Gastrocnemius medialis (tissue), 4 donors: ENCODE results near the gene CHST7. TPM values are rescaled to one million over a fixed set of nuclear protein-coding genes. Genes with fewer than 3 reads are reported as not detected.
"Not testable (repeated sequence)": the region's sequence is repeated elsewhere in the genome, so short reads cannot be mapped to it uniquely, and the experiment has no call there.

Experiments
- ATAC-seq, 2 donors: fragments of 150-250 bp; one replicate each; pipeline ENCODE4 v1.9.1; 2016
- DNase-seq, 2 donors: peaks; one replicate each; pipeline ENCODE4 v3.0.0-alpha.2; 2019
- H3K27ac ChIP-seq, 4 donors: fragments of 200-600 bp; sonication (generic); 1 replicate in 1 of 4; 2 replicates in 3 of 4; pipeline ENCODE4 v1.5.1; 2016 to 2018; ENCODE audit warnings: mild to moderate bottlenecking in 2 of 4, moderate library complexity in 1 of 4
- H3K27me3 ChIP-seq, 3 donors: fragments of 200-600 bp; sonication (generic) in 2 of 3; 1 replicate in 1 of 3; 2 replicates in 2 of 3; pipeline versions ENCODE4 v1.5.1 to v1.6.0; 2016 to 2019; ENCODE audit warnings: mild to moderate bottlenecking in 1 of 3, moderate library complexity in 1 of 3
- H3K36me3 ChIP-seq, 2 donors: fragments of 200-600 bp; sonication (generic) in 1 of 2; one replicate each; pipeline ENCODE4 v1.5.1; 2017 to 2018
- H3K4me1 ChIP-seq, 2 donors: fragments of 200-600 bp; sonication (generic) in 1 of 2; one replicate each; pipeline ENCODE4 v1.5.1; 2016 to 2017; ENCODE audit warnings: mild to moderate bottlenecking in 2 of 2
- H3K4me3 ChIP-seq, 4 donors: fragments of 200-600 bp; sonication (generic) in 3 of 4; 1 replicate in 1 of 4; 2 replicates in 3 of 4; pipeline ENCODE4 v1.5.1; 2016 to 2019; ENCODE audit warnings: mild to moderate bottlenecking in 2 of 4
- H3K9me3 ChIP-seq, 3 donors: fragments of 200-600 bp; sonication (generic) in 2 of 3; 1 replicate in 1 of 3; 2 replicates in 2 of 3; pipeline ENCODE4 v1.5.1; 2016 to 2019
- CTCF ChIP-seq, 5 experiments: fragments of 450-650 bp in 3 of 5; fragments of 200-600 bp in 2 of 5; sonication (generic) in 2 of 5; IDR thresholded peaks in 4 of 5; conservative IDR thresholded peaks in 1 of 5; 1 replicate in 4 of 5; 2 replicates in 1 of 5; pipeline ENCODE4 v1.5.1; 2016 to 2019; ENCODE audit warnings: antibody characterized with exemption in 5 of 5, mild to moderate bottlenecking in 3 of 5, moderate library complexity in 3 of 5
- POLR2A ChIP-seq, 2 donors: fragments of 450-650 bp; IDR thresholded peaks; one replicate each; pipeline ENCODE4 v1.6.1; 2017; ENCODE audit warnings: antibody characterized with exemption in 2 of 2, mild to moderate bottlenecking in 2 of 2, moderate library complexity in 2 of 2
- in situ Hi-C, 4 donors: fragments of 200-750 bp; cut with MboI; loops; one replicate each; pipeline versions ENCODE4 v1.15.0 to v1.8.0; 2017; ENCODE audit warnings: low sequenced_read_pairs in 4 of 4
- intact Hi-C: fragments of 100-400 bp; cut with DNase I; formaldehyde crosslinking; loops from one replicate; pipeline ENCODE4 v1.15.1; 2023; ENCODE audit warnings: low total_unique reads
- total RNA-seq, 4 donors: library from RNA; depleted of rRNA; stranded (reverse); fragments of >200 nt; gene quantifications; one replicate each; pipeline versions ENCODE4 v1.1.0 to v1.2.3, GENCODE V29; 2016

The CHST7 gene
- total RNA-seq, 4 donors from 2014 or later, result 15.1 to 16.9 (median 15.8) TPM

DNA sequence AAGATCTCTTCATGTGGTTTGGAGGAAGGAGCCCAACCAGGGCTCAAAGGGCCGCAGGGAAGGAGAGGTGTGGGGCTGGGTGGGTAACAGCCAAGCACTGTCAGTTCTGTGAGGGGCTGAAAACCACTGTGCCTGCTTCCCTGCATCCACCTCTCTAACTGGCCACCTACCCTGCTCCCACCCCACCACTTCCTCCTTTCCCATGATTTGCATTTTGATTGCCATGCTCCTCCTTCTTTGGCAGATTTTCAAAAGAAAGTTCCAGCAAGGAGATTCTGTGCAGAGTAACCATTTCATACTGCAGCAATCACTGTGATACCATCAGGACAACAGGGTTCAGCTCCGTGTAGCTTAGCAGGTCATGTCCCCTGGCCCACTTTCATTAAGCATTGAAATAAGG lies 30.1 kb upstream of the CHST7 start:
- intact Hi-C loops, result loop anchor here (10.0 kb wide), 1 partner anchor 591 kb away; no protein-coding TSS in a partner anchor

DNA sequence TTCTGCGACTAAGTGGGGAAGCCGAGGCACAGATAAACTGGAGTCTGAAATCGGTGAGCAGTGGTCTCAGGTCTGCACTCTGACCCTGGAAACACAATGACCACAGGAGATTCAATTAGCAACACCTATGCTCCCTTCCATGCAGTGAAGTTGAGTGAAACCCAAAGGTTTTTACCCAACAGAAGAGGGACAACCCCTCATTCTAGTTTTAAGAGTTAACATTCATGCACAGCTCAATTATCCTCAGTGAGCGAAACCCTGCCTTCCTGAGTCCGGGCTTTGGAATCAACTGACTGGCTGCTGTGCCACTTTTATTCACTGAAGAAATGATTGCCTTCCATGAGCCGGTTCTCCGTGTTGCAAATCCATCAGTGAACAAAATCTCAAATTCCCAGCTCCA lies 29.0 kb upstream of the CHST7 start:
- in situ Hi-C loops (loop anchor here in 1 of 4 donors (25.0 kb wide), 1 partner anchor 107 kb away; no protein-coding TSS in a partner anchor), intact Hi-C loops (loop anchor here (2.0 to 10.0 kb wide), 2 partner anchors 98 to 590 kb away; no protein-coding TSS in a partner anchor)
- H3K36me3 ChIP-seq, H3K9me3 ChIP-seq, H3K27me3 ChIP-seq, DNase-seq, ATAC-seq, H3K4me1 ChIP-seq: not testable (repeated sequence)
- peak overlapping the region; percentile 64 to 79 (median 78) for H3K4me3 ChIP-seq
- peak overlapping the region; percentile 85 to 89 (median 87) for H3K27ac ChIP-seq

More for the DNA sequence above, 30.1 kb upstream of the CHST7 start:
- DNase-seq, result no peak
- H3K27me3 ChIP-seq, result no peaks in the 10 kb centered on the region
- ATAC-seq, result no peak
- H3K36me3 ChIP-seq, result peaks cover 0 to under 1% of the 10 kb centered on the region in 2 donors
- no peaks in the 10 kb centered on the region for H3K9me3 ChIP-seq
- H3K4me3 ChIP-seq, result no peak overlapping the region
- TF ChIP-seq POLR2A (IDR thresholded peaks at IDR 0.05) (no peak), CTCF (IDR thresholded peaks at IDR 0.05 in 4 of 5, conservative IDR thresholded peaks at IDR 0.05 in 1 of 5) (no peak)
- H3K27ac ChIP-seq, result no peak overlapping the region
- in situ Hi-C loops, result loop anchor here in 1 of 4 donors (25.0 kb wide), 1 partner anchor 106 kb away; no protein-coding TSS in a partner anchor
- peaks cover 9% of the 10 kb centered on the region in 2 donors for H3K4me1 ChIP-seq

DNA sequence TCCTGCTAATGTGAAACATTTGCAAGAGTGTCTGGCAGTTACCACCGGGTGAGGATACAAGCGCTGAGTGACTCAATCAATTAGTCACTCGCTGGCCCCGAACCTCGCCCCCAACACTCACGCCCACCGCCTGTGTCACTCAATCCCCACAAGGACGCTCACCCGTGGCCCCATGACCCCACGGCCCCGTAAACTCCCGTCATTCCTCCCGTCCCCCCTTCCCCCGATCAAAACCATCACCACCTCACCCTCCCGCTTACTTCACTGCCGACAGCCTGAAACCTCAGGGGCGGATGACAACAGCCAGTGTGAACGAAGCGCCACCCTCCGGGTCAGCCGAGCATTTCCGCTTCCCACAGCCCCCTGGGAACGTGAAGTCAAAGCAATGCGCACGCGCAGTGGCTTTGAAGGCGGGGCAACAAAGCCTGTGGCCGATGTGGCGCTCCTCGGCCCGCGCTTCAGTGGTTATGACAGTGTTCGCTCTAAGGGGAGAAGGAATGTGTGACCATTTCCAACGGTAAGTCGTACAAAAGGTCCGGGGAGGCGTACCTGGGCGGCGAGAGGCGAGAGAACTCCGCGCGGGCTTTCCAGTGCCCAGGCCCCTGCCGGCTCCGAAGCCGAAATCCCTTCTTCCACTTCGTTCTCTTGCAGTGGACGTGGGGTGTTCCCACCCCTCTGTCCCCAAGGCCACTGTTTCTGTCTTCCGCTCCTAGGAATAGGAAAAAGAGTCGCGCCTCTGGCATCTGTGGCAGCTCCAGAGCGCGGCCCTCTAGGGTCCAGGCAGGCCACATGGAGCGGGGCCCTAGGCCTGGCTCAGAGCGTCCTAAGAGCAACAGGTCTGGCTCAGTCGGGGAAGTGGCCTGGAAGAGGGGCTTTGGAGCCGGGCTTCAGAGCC lies 28.2 kb upstream of the CHST7 start, which contains the start of gene ZNF674:
ZNF674 (minus strand) TSS at position 311 of the 895 bp plus-strand sequence. CDS start 3,334 bp downstream, outside the sequence.
- in situ Hi-C loops, result loop anchor here in 1 of 4 donors (25.0 kb wide), 1 partner anchor 108 kb away; no protein-coding TSS in a partner anchor
- H3K27me3 ChIP-seq, result no peaks in the 10 kb centered on the region
- H3K36me3 ChIP-seq, result peaks cover 0 to 9% of the 10 kb centered on the region in 2 donors
- peak; percentile 97 to 99 for ATAC-seq
- peak; percentile 85 to 88 for DNase-seq
- intact Hi-C loops, result loop anchor here (2.0 to 10.0 kb wide), 2 partner anchors 99 to 589 kb away; no protein-coding TSS in a partner anchor
- H3K4me3 ChIP-seq, result peak within 1 kb of the TSS; percentile 64 to 79 (median 78)
- peaks cover 9% of the 10 kb centered on the region in 2 donors for H3K4me1 ChIP-seq
- H3K27ac ChIP-seq, result peak within 1 kb of the TSS; percentile 85 to 89 (median 87)
- H3K9me3 ChIP-seq, result no peaks in the 10 kb centered on the region
- TF ChIP-seq POLR2A (IDR thresholded peaks at IDR 0.05) (peak; percentile 70 to 74), CTCF (IDR thresholded peaks at IDR 0.05 in 4 of 5, conservative IDR thresholded peaks at IDR 0.05 in 1 of 5) (peak in 2 of 5 experiments; percentile 33 to 45)

GRCh38 chrX:46547857-46548256 lies 25.7 kb upstream of the CHST7 start:
- in situ Hi-C loops (loop anchor here in 1 of 4 donors (25.0 kb wide), 1 partner anchor 111 kb away; no protein-coding TSS in a partner anchor), intact Hi-C loops (loop anchor here (10.0 kb wide), 1 partner anchor 587 kb away; no protein-coding TSS in a partner anchor)
- Histone ChIP-seq H3K27ac (no peak overlapping the region), H3K4me1 (peaks cover 9% of the 10 kb centered on the region in 2 donors), H3K27me3 (no peaks in the 10 kb centered on the region), H3K36me3 (peaks cover 0 to 9% of the 10 kb centered on the region in 2 donors), H3K4me3 (no peak overlapping the region), H3K9me3 (no peaks in the 10 kb centered on the region)
- DNase-seq (no peak), ATAC-seq (no peak)
- TF ChIP-seq POLR2A (IDR thresholded peaks at IDR 0.05), result no peak
- no peak for TF ChIP-seq CTCF (IDR thresholded peaks at IDR 0.05 in 4 of 5, conservative IDR thresholded peaks at IDR 0.05 in 1 of 5)
